ENCODE data around the gene ZNF90. TPM values are rescaled to one million over a fixed set of nuclear protein-coding genes. Genes with fewer than 3 reads are reported as not detected.

ZNF90 gene
- total and polyA plus RNA-seq, 2 experiments from 2014 or later, result 1.6 to 1.8 TPM

DNA sequence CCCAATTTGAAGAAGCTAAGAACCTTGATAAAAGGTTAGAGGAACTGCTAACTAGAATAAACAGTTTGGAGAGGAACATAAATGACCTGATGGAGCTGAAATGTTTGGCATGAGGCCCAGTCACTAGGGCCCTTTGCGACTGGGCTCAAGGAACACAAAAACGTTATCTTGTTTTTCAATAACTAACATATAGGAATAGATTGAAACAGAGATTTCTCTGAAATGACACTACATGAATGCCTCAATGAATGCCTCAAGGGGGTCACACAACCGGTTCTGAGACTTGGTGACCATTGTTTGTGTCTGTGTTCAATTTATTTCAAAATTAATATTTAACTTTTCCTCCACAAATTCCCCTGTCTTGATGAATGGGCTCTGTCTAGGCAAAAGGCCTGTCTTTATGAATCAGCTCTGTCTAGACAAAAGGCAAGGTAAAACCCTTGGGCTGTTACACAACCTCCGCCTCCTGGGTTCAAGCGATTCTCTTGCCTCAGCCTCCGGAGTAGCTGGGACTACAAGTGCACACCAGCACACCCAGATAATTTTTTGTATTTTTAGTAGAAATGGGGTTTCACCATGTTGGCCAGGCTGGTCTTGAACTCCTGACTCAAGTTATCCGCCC is 88.3 kb downstream of the ZNF90 start:
- Histone ChIP-seq H3K27me3 (replicated peaks; ENCODE audit: insufficient read depth) (no peaks in the 10 kb centered on the region), H3K4me2 (ENCODE audit: unreplicated experiment) (no peak overlapping the region), H3K36me3 (ENCODE audit: low read depth) (no peaks in the 10 kb centered on the region), H3K9me2 (ENCODE audit: insufficient read depth) (no peaks in the 10 kb centered on the region), H3K27ac (no peak overlapping the region), H3K4me3 (no peak overlapping the region), H4K20me1 (ENCODE audit: insufficient read depth) (no peaks in the 10 kb centered on the region), H3K9me3 (ENCODE audit: low read depth) (no peaks in the 10 kb centered on the region), H3K4me1 (ENCODE audit: insufficient read depth) (0 out of 2 replicates have a peak, but pooled peaks cover 6% of the 10 kb centered on the region), H3F3A (ENCODE audit: insufficient read depth) (peaks cover 10% of the 10 kb centered on the region), H2AFZ (peak overlapping the region; percentile 78; the same call in 1 of the 2 replicates), H3K79me2 (ENCODE audit: insufficient read depth) (peaks cover 34% of the 10 kb centered on the region), H3K9ac (no peak overlapping the region)
- in situ Hi-C loops (cut with MboI), result no loop called here
- no peak for DNase-seq
- 81 to 83% methylated on average over 7 of the region's 7 CpGs for WGBS, 2 experiments (ENCODE audit: low coverage in 1 of 2, low lambda C conversion rate in 2 of 2, missing lambda C conversion rate in 2 of 2)
- no peak for TF ChIP-seq EZH2phosphoT487 (IDR thresholded peaks at IDR 0.05; ENCODE audit: insufficient read depth, low read depth)
- TF ChIP-seq EZH2 (IDR thresholded peaks at IDR 0.05; ENCODE audit: insufficient read depth, poor library complexity, severe bottlenecking), result no peak

DNA sequence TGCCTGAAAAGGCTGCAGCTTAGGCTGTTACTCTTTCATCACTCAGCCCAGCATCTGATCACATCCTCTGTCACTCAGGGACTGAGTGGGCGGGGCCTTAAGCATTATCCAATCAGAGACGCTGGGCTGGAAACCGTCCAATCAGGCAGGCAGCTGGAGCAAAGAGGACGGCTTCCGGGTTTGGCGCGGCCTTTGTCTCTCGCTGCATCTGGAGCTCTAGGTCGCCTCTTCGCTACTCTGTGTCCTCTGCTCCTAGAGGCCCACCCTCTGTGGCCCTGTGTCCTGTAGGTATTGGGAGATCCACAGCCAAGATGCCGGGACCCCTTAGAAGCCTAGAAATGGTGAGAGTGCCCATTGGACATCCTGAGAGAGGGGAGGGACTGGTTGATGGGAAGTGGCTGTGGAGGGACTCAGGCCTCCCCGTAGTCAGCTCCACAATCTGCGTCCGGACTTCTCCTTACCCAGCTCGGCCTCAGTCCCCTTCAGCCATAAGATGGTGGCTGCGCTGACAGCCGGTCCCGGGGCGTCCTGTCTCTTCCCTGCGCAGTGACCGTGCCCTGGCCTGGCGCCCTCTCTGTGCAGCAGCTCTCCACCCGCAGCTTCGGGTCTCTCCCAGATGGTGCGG is 89.3 kb downstream of the ZNF90 start, which contains the start of gene ZNF486:
ZNF486 (plus strand) TSS at position 195 of the 625 bp plus-strand sequence; CDS start at position 312, 117 bp downstream.
- Histone ChIP-seq H3K27me3 (replicated peaks; ENCODE audit: insufficient read depth) (no peaks in the 10 kb centered on the region), H3K9me2 (ENCODE audit: insufficient read depth) (no peaks in the 10 kb centered on the region), H3K9me3 (ENCODE audit: low read depth) (no peaks in the 10 kb centered on the region), H3K79me2 (ENCODE audit: insufficient read depth) (peaks cover 44% of the 10 kb centered on the region), H3F3A (ENCODE audit: insufficient read depth) (peaks cover 10% of the 10 kb centered on the region), H3K36me3 (ENCODE audit: low read depth) (0 out of 2 replicates have a peak, but pooled peaks cover 5% of the 10 kb centered on the region), H3K4me2 (ENCODE audit: unreplicated experiment) (peak within 1 kb of the TSS; percentile 83), H2AFZ (peak within 1 kb of the TSS; percentile 78), H3K9ac (peak within 1 kb of the TSS; percentile 95), H3K27ac (peak within 1 kb of the TSS; percentile 93), H3K4me3 (peak within 1 kb of the TSS; percentile 86), H3K4me1 (ENCODE audit: insufficient read depth) (0 out of 2 replicates have a peak, but pooled peaks cover 6% of the 10 kb centered on the region), H4K20me1 (ENCODE audit: insufficient read depth) (no peaks in the 10 kb centered on the region)
- peak; percentile 99 for DNase-seq
- in situ Hi-C loops (cut with MboI), result no loop called here
- 0 to 1% methylated on average over 23 to 25 of the region's 25 CpGs for WGBS, 2 experiments (ENCODE audit: low coverage in 1 of 2, low lambda C conversion rate in 2 of 2, missing lambda C conversion rate in 2 of 2)
- no peak for TF ChIP-seq EZH2phosphoT487 (IDR thresholded peaks at IDR 0.05; ENCODE audit: insufficient read depth, low read depth)
- no peak for TF ChIP-seq EZH2 (IDR thresholded peaks at IDR 0.05; ENCODE audit: insufficient read depth, poor library complexity, severe bottlenecking)

DNA sequence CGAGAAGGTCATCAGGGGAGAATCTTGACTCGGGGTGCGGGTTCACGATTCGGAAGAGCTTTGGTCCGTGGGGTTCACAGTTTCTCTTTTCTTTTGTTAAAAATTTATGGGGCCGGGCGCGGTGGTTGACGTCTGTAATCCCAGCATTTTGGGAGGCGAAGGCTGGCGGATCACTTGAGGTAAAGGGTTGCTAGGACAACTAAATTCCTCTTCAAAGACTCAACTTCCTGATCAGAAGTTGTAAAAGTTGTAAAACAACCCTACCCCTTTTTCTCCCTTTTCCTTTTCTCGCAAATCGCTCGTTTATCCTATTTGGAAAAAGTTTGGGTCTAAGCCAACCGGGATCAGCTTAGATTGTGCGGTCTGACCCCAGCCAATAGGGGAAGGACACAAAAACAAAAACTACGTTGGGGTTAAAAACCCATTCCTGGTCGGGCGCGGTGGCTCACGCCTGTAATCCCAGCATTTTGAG is 89.9 kb downstream of the ZNF90 start:
- DNase-seq, result peak; percentile 81
- Histone ChIP-seq H3K4me2 (ENCODE audit: unreplicated experiment) (peak overlapping the region; percentile 83), H3K4me3 (peak overlapping the region; percentile 86), H3K4me1 (ENCODE audit: insufficient read depth) (0 out of 2 replicates have a peak, but pooled peaks cover 6% of the 10 kb centered on the region), H3K27me3 (replicated peaks; ENCODE audit: insufficient read depth) (no peaks in the 10 kb centered on the region), H3K27ac (peak overlapping the region; percentile 93), H3K9ac (peak overlapping the region; percentile 95), H3K79me2 (ENCODE audit: insufficient read depth) (peaks cover 50% of the 10 kb centered on the region), H3K9me3 (ENCODE audit: low read depth) (no peaks in the 10 kb centered on the region), H3F3A (ENCODE audit: insufficient read depth) (peaks cover 10% of the 10 kb centered on the region), H3K9me2 (ENCODE audit: insufficient read depth) (no peaks in the 10 kb centered on the region), H4K20me1 (ENCODE audit: insufficient read depth) (no peaks in the 10 kb centered on the region), H3K36me3 (ENCODE audit: low read depth) (0 out of 2 replicates have a peak, but pooled peaks cover 7% of the 10 kb centered on the region), H2AFZ (peak overlapping the region; percentile 78)
- WGBS, 2 experiments (ENCODE audit: low coverage in 1 of 2, low lambda C conversion rate in 2 of 2, missing lambda C conversion rate in 2 of 2), result 2 to 4% methylated on average over 22 of the region's 22 CpGs
- TF ChIP-seq EZH2 (IDR thresholded peaks at IDR 0.05; ENCODE audit: insufficient read depth, poor library complexity, severe bottlenecking), result no peak
- no peak for TF ChIP-seq EZH2phosphoT487 (IDR thresholded peaks at IDR 0.05; ENCODE audit: insufficient read depth, low read depth)
- in situ Hi-C loops (cut with MboI), result no loop called here

Small RNA genes within 50 kb of the gene (small RNA-seq; reads per million reads assigned to genes)
- not detected for gene AC006539.3 (ENCODE audit: low read depth, low replicate concordance)

Other genes with a start within 250 kb of the ZNF90 start
- 2.0 and 2.1 TPM in 2 replicates for gene ZNF253, start 212.1 kb upstream of the ZNF90 start, total RNA-seq (2014; rRNA removed; shearing (Covaris generic))
- 2.9 and 3.2 TPM in 2 replicates for gene ZNF253, start 212.1 kb upstream of the ZNF90 start, polyA plus RNA-seq (2016; fragmentation: Nextera tagmentation; extraction: Ambion mirVana)
- 5.0 and 7.0 TPM in 2 replicates for gene ZNF93, start 177.1 kb upstream of the ZNF90 start, total RNA-seq (2014; rRNA removed; shearing (Covaris generic))
- 3.8 and 4.5 TPM in 2 replicates for gene ZNF93, start 177.1 kb upstream of the ZNF90 start, polyA plus RNA-seq (2016; fragmentation: Nextera tagmentation; extraction: Ambion mirVana)
- gene ZNF682, start 38.5 kb upstream of the ZNF90 start, total RNA-seq (2014; rRNA removed; shearing (Covaris generic)), result 2.4 and 3.0 TPM in 2 replicates
- gene ZNF682, start 38.5 kb upstream of the ZNF90 start, polyA plus RNA-seq (2016; fragmentation: Nextera tagmentation; extraction: Ambion mirVana), result 3.8 and 4.9 TPM in 2 replicates
- gene ZNF486, start 89.2 kb downstream of the ZNF90 start, total RNA-seq (2014; rRNA removed; shearing (Covaris generic)), result 5.8 and 7.5 TPM in 2 replicates
- 3.6 and 4.0 TPM in 2 replicates for gene ZNF486, start 89.2 kb downstream of the ZNF90 start, polyA plus RNA-seq (2016; fragmentation: Nextera tagmentation; extraction: Ambion mirVana)

Data from GM23248 (cell line).